Measurements from ENCODE around the gene HSPA13.
"Not testable (repeated sequence)": the region's sequence is repeated elsewhere in the genome, so short reads cannot be mapped to it uniquely, and the experiment has no call there.

HSPA13 gene, protein sequence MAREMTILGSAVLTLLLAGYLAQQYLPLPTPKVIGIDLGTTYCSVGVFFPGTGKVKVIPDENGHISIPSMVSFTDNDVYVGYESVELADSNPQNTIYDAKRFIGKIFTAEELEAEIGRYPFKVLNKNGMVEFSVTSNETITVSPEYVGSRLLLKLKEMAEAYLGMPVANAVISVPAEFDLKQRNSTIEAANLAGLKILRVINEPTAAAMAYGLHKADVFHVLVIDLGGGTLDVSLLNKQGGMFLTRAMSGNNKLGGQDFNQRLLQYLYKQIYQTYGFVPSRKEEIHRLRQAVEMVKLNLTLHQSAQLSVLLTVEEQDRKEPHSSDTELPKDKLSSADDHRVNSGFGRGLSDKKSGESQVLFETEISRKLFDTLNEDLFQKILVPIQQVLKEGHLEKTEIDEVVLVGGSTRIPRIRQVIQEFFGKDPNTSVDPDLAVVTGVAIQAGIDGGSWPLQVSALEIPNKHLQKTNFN

DNA sequence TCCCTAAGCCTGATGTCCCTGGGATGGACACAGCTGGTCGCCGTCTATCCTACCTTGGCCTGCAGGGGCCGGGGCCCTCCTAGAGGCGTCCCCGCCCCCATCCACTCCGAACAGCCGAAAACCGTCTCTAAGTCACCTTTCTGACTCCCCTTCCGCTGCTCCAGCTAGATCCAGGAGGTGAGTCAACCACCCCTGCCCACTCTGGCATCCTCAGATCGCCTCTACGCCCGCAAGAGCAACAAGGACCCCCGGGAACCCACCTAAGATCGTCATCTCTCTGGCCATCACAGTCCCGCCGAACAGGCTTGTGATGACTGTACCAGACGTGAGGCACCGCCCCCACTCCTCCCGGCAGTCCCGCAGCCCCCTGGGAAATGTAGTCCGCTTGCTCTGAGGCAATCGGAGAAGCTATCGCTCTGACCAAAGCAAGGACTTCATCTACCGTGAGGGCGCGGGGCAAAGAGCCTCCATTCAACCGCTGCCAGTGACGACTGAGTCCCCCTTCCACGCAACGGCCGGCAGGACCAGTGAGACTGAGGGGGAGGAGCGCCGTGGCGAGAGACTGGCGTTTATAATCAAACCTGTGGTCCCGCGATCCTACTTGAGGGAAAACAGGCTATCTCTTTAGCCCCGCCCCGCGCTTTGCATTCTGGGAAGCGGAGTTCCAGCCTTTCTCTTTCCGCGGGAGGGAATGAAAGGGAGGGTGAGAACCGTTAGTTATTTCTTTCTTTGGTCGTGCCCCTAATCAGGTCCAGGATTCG, at the start of gene HSPA13:
Gene HSPA13 (minus strand): TSS at position 312 of the 761 bp plus-strand sequence. CDS start 27 bp downstream, at position 285.
- peak; percentile 94 to 98 for DNase-seq (ENCODE audit: low read depth in 2 of 2)

DNA sequence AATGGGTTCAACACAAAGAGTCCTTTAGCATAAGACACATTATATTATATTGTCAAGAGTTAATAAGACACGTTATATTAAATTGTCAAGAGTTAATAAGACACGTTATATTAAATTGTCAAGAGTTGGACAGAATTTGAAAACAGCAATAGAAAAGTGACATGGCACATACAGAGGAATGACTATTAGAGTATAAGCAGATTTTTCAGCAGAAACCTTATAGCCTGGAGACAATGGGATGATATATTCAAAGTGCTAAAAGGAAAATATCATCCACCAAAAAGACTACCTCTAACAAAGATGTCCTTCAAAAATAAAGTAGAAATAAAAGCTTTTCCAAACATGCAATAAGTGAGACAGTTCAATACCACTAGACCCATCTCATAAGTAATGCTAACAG, 36.0 kb upstream of the HSPA13 start:
- no peak for DNase-seq (ENCODE audit: low read depth in 2 of 2)

DNA sequence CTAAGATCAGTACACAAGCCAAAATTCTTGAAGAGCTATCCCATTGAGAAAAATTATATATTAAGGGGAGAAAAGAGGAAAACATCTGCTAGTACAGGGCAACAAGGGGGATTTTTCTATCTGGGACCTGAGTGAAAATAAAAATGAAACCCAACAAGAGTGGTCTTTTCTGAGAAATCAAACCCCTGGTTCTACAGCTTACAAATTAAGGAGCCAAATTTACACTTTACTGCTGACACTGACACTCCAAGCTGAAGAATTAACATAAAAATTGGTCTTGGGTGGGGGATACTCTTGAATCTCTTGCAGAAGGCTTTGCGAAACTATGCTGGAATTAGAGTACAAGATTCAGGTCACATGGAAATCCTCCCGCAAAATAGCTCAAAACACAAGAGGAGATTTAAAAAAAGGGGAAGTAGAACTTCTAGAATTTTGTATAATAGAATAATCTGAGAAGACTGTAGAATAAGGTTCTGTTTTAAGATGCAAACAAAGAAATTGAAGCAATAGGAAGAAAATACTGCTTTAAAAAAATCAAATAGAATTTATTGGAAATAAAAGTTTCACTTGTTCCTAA, 32.1 kb upstream of the HSPA13 start:
- no peak for DNase-seq (ENCODE audit: low read depth in 2 of 2)

DNA sequence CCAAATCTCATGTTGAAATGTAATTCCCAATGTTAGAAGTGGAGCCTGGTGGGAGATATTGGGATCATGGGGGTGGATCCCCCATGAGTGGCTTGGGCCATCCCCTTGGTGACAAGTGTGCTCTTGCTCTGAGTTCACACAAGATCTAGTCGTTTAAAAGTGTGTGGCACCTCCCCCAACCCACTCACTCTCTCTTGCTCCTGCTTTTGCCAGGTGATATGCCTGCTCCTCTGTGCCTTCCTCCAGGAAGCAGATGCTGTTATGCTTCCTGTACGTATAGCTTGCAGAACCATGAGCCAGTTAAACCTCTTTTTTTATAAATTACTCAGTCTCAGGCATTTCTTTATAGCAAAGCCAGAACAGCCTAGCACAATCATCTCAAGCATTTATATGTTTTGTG, 23.0 kb upstream of the HSPA13 start:
- no peak for DNase-seq (ENCODE audit: low read depth in 2 of 2)

DNA sequence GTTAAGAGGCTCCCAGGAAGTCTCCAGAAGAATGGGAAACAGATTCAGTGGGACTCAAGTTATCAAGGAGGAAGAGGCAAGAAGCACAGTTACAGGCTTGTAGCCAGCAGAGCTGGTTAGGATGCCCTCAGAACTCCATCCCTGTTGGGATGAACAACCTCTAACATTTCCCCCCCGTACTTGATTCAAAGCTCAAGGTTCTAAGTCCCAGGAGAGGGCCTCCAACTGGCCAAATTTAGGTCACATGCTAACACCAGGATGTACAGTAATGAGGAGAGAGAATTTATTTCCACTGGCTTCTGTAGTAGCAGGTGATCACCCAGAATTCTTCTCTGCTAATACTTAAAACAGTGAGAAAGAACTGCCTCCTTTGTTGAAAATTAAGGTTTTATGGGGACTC, 22.3 kb upstream of the HSPA13 start:
- DNase-seq (ENCODE audit: low read depth in 2 of 2) = no peak

DNA sequence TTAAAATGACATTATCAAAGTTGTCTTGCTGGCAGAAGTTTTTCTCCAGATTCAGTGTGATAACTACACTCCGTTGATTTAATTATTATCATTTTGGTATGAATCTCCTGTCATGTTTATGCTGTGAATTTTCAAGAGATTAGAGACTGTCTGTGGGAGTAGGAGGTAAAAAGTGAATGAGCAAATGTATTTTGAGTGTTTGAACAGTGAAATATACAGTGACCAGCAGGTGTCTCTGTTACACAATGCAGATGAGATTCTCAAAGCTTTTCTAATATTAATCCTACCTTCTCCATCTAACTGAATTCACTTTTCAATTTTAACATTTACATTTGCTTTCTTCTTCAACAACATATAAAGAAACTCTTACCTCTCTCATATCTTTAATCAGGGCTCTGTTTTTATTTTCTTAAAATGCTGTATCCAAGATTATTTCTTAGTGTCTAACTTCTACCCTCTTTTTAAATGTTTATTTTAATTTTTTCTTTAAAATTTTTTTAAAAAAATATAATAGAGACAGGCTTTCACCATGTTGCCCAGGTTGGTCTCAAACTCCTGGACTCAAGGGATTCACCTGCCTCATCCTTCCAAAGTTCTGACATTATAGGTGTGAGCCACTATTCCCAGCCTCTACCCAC, 20.9 kb upstream of the HSPA13 start:
- no peak for DNase-seq (ENCODE audit: low read depth in 2 of 2)

DNA sequence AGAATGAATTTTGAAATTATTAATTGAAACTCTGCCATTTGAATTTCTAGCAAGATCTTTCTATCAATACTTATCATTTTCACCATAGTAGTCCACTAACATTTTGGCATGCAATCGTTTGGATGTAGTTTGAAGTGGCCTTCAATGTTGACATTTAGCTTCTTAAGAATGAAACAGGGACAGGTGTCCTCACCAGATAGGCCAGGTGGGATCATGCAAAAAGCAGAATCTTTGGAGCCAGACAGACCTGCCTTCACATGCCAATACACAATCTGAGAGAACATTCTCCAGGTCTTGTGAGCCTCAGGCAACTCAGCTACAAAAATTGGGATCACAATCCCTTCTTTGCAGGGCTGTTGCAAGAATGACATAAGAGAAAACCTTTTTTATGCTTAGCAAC, 18.3 kb upstream of the HSPA13 start:
- DNase-seq (ENCODE audit: low read depth in 2 of 2) = no peak

DNA sequence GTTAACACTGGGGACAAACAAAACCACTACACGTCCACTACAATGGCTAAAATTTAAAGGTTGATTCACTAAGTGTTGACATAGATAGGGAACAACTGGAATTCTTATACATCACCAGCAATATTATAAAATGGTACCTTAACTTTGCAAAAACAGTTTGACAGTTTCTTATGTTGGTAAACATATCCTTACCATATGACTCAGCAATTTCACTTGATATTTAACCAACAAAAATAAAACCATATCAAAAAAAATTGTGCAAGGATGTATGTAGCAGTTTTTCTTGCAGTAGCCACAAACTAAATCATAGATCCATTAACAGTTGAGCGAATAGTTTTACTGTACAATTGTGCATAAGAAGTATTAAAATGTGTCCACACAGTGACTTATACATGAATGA, 5.3 kb upstream of the HSPA13 start:
- DNase-seq (ENCODE audit: low read depth in 2 of 2) = no peak

DNA sequence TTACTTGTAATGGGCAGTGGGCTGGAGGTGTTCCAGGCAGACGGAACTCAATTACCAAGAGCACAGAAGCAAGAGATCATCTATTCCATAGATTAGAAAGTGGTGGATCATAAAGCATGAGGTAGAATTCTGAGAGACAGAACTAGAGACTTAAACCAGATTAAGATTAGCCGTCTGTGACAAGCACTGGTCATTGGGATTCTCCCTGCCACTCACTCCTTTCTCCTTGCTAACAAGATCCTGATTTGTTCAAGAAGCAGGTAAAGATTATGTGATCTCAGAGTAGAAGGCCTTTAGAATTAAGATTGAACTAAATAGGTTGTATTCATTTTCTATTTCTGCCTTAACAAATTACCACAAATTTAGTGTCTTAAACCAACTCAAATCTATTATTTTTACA, 1.5 kb upstream of the HSPA13 start:
- no peak for DNase-seq (ENCODE audit: low read depth in 2 of 2)

DNA sequence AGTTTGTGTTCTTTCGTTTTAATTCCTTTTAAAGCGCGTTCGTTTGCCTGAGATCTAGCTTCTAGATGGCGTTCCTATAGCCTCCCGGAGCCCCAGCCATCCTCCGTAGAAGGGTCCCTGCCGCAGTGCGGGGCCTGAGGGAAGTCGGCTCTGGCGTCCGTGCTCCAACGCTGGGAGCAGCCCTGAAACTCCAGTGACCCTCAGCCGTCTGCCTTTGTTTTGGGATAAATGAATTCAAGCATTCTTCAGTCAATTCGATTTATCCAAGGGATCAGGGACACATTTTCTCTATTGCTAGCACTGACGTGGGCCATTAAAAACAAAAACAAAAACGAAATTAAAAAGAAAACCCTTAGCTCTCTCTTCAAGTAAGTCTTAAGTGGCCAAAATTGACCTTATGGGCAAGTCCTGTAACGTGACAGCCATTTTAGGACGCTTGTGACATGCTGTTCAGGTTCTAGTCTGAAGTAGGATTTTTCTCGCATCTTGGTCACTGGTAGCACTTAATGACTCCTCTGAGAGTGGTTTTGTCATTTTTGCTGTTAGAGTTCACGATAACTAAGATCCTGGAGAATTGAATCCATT, 742 bp upstream of the HSPA13 start:
- no peak for DNase-seq (ENCODE audit: low read depth in 2 of 2)

DNA sequence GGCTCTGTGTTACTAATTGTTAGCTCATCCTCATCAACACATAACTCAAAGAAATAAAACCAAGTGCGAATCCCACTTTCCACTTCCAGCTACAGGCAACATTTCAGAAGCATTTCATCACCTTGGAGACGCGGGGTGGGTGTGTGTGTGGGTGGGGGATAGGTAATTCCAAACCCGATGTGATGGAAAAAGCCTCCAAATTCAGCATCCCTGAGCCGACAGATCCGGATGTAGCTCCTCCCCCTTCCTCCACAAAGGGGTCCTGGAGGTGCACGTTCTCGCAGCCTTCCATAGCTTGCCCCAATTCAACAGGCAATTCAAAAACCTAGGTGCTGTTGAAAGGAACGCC, 486 bp downstream of the HSPA13 start:
- peak in 1 of 2 donors; percentile 28 for DNase-seq (ENCODE audit: low read depth in 2 of 2)

DNA sequence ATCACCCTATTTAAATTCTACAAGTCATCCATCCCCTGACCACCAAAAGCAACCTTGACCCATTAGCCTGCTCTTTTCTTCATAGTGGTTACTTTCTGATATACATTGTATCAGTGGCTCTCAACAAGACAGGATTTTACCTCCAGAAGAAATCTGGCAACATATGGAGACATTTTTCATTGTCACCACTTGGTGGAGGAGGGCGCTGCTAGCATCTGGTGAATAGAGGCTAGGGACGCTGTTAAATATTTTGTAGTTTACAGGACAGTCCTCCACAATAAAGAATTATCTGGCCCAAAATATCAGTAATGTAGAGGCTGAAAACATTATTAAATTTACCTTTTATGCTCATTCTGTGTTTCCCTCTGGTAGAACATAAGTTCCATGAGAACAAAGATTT, 6.1 kb downstream of the HSPA13 start:
- no peak for DNase-seq (ENCODE audit: low read depth in 2 of 2)

DNA sequence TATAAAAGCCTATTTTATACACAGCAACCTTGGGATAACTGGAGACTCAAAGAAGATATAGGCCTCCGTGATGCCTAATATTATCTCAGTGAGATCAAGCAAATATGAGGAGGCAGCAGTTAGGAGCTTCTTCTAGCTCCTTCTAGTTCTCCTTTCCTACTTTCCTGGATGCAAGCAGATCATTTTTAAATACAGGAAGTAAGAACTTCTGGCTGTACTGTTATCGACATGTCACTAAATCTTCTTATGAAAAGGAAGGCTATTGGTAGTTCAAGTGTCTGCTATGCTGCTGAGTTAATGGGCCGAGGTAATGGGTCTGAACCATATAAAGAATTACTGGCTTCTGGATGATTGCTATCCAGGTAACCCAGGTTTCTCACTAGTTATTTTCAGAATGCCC, 15.9 kb downstream of the HSPA13 start:
- DNase-seq (ENCODE audit: low read depth in 2 of 2) = no peak

DNA sequence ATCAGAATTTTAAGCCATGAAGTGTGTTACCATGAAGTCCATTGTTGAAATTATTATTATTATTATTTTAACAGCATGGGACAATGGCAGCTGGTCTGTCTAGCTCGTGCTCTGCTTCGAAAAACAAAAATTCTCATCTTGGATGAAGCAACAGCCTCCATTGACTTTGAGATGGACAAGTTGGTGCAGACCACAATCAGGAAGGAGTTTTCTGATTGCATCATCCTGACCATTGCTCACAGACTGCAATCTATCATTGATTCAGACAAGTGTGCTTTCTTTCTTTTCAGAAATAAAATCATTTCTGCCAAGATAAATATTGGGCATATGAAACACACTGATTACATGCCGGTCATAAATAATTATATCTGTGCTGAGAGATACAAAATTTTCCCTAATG, 21.0 kb downstream of the HSPA13 start:
- DNase-seq (ENCODE audit: low read depth in 2 of 2) = no peak

DNA sequence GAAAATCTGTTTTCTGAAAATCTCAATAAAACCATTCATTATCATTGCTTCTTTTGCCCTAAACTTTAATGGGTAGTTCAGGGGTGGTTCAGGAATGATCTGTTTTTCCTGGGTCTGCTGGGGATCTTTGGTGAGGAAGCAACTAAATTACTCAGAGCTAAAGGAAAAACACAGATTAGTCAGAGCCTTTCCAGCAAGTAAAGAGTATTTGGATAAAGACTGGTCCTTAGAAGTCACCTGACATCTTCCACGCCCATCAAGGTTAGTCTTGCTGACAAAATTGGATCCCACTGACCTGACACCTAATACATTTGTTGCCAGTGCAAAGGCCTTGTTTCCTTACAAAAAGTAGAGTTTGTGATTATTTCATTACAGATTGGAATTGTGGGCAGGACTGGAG, 24.2 kb downstream of the HSPA13 start:
- DNase-seq (ENCODE audit: low read depth in 2 of 2) = no peak

DNA sequence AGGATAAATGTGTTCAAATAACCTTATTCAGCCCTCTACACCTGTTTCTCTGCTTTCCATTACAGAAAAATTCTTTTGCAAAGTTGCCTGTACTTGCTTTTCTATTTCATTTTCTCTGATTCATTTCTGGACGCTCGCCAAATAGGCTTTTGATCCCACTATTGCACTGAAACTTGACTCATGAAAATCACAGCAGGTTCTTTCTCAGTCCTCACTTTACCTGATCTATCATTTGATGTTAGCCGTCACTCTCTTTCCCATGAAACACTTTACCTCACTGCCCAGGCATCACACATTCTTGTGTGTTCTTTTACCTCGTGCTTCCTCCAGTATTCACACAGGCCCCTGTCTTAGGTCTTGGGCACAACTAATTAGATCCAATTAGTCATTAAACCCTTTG, 26.2 kb downstream of the HSPA13 start:
- DNase-seq (ENCODE audit: low read depth in 2 of 2) = no peak

DNA sequence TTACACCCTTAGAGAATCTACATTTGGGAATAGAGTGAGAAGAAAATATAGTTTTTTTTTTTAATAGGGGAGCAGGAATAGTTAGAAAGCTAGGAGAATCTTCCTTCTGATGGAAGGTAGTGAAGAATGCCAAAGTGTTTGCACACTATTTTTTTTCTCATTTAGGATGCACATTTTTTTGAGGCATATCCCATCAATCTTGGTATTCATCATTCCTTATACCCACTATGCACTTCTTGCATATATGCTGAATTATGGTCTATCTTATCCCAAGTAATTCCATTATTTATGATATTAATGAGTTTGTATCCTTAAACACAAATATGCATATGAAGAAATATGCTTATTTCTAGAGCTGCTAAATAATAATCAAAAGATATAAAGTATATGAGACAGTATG, 28.4 kb downstream of the HSPA13 start:
- no peak for DNase-seq (ENCODE audit: low read depth in 2 of 2)

DNA sequence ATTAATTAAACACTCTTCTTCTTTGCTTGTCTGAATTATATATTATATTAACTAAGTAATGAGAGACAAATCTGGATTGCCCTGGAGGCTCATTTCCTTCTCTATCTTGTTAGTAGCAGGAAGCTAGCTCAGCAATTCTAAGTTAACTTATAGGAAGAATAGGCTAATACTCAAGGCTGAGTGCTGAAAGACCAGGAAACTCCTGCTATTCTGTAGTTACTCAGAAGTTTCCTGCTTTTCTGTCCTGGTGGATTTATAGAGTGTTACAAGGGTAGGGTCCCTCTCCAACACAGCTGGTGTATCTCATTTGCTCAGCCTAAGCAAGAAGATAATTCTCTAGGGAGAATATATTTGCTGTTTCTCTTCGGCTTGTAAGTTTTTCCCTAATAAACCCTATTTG, 29.2 kb downstream of the HSPA13 start:
- DNase-seq (ENCODE audit: low read depth in 2 of 2) = no peak

DNA sequence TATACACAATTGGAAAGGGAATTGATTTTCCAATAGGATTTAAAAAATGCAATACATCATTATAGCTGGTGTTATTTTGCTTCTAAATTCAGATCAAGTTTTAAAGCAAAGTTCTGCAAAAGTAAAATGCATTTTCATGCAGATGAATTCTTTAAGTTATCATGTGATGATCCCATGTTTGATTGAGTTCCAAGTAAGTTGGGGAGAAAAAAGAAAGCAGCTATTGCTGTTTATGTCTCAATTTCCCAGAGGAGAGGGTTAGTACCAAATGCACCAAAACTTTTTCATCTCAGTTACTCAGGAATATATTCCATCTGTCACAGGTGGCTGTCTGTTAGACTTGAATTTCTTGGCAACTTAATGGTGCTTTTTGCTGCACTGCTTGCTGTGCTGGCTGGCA, 29.7 kb downstream of the HSPA13 start:
- DNase-seq (ENCODE audit: low read depth in 2 of 2) = no peak

DNA sequence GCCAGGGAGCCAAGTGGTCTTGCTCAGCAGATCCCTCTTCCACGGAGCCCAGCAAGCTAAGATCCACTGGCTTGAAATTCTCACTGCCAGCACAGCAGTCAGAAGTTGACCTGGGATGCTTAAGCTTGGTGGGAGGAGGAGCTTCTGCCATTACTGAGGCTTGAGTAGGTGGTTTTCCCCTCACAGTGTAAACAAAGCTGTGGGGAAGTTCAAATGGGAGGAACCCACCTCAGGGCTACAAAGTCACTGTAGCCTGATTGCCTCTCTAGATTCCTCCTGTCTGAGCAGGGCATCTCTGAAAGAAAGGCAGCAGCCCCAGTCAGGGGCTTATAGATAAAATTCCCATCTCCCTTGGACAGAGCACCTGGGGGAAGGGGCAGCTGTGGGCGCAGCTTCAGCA, 55.6 kb downstream of the HSPA13 start:
- DNase-seq (ENCODE audit: low read depth in 2 of 2) = not testable (repeated sequence)

DNA sequence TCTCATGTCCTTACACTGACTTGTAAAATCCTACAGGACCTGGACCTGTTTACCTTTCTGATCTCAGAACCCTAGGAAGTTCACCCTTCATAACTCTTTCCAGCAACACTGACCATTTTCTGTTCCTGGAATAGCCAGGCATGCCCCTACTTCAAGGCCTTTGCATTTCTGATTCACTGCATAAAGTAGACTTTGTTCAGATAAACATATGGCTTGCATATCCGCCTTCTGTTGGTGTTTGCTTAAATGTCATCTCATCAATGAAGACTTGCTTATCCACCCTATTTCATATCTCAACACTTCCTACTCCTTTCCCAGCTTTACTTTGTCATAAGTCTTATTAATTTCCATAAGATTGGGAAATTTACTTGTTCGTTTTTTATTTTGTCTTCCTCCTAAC, 57.4 kb downstream of the HSPA13 start:
- no peak for DNase-seq (ENCODE audit: low read depth in 2 of 2)
